SJSA1 (cell line): ENCODE measurements around the gene ADCY10. TPM values are rescaled to one million over a fixed set of nuclear protein-coding genes. Genes with fewer than 3 reads are reported as not detected.

Source experiments
- DNase-seq, 2 experiments: peaks; one replicate each; pipeline ENCODE4 v3.0.0-alpha.2; 2015 to 2020; ENCODE audit warnings: low spot score in 2 of 2, low read depth in 1 of 2
- H3K27ac ChIP-seq: fragments of 250-450 bp; sonication (Bioruptor Pico); 2 replicates; pipeline ENCODE4 v1.5.1; 2020; ENCODE audit warnings: mild to moderate bottlenecking, moderate library complexity
- H3K27me3 ChIP-seq: fragments of 250-450 bp; sonication (Bioruptor Pico); replicated peaks from 2 replicates; pipeline ENCODE4 v1.5.1; 2020; ENCODE audit warnings: mild to moderate bottlenecking, moderate library complexity
- H3K36me3 ChIP-seq: fragments of 250-450 bp; sonication (Bioruptor Pico); 2 replicates; pipeline ENCODE4 v1.5.1; 2020; ENCODE audit warnings: mild to moderate bottlenecking
- H3K4me1 ChIP-seq: fragments of 250-450 bp; sonication (Bioruptor Pico); replicated peaks from 2 replicates; pipeline ENCODE4 v1.6.1; 2021; ENCODE audit warnings: mild to moderate bottlenecking
- H3K4me3 ChIP-seq: fragments of 250-450 bp; sonication (Bioruptor Pico); 2 replicates; pipeline ENCODE4 v1.5.1; 2020; ENCODE audit warnings: mild to moderate bottlenecking
- H3K9me3 ChIP-seq: fragments of 250-450 bp; sonication (Bioruptor Pico); replicated peaks from 2 replicates; pipeline ENCODE4 v1.5.1; 2020; ENCODE audit warnings: mild to moderate bottlenecking
- total RNA-seq: library from RNA; depleted of rRNA; stranded (reverse); fragments of >200 nt; shearing (Covaris generic); gene quantifications from 2 replicates; pipeline ENCODE4 v1.2.3, GENCODE V29; 2014

ADCY10 gene
- total RNA-seq, 1 experiment from 2014 or later = not detected

GRCh38 chr1:167922023-167922422 is 8.1 kb upstream of the ADCY10 start:
- Histone ChIP-seq H3K27ac (no peak overlapping the region), H3K27me3 (no peaks in the 10 kb centered on the region), H3K9me3 (no peaks in the 10 kb centered on the region), H3K36me3 (0 out of 2 replicates have a peak, but pooled peaks cover 4% of the 10 kb centered on the region), H3K4me3 (no peak overlapping the region), H3K4me1 (no peaks in the 10 kb centered on the region)
- DNase-seq = no peak

DNA sequence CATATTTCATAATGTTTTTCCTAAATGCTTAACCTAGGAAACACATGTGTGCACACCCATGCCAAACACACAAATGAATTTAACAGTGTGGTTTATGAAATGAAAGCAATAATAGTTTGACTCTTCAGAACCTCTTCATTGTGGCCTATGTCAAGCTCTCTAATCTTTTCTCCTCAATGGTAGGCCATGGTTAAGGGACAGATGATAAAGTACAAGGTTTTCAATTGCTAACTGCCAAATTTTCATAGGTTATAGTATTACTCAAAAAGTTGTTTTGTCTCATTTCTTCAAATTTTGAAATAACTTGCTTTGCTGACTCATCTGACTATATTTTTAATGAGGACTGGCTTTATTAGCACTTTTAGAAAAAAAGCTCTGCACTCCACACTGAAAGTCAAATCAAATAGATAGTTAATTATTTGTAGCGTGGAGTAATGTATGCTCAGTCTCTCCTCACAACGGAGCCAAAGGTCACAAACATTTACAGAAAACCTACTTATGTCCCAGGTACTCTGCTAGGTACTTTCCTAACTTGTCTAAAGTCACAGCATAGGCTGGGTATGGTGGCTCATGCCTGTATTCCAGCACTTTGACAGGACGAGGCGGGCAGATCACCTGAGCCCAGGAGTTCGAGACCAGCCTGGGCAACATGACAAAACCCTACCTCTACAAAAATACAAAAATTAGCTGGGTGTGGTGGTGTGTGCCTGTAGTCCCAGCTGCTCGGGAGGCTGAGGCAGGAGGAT is 3.0 kb upstream of the ADCY10 start:
- H3K4me3 ChIP-seq = no peak overlapping the region
- H3K36me3 ChIP-seq = 0 out of 2 replicates have a peak, but pooled peaks cover 5% of the 10 kb centered on the region
- H3K27ac ChIP-seq = no peak overlapping the region
- DNase-seq = no peak
- no peaks in the 10 kb centered on the region for H3K9me3 ChIP-seq
- H3K27me3 ChIP-seq = no peaks in the 10 kb centered on the region
- H3K4me1 ChIP-seq = no peaks in the 10 kb centered on the region

DNA sequence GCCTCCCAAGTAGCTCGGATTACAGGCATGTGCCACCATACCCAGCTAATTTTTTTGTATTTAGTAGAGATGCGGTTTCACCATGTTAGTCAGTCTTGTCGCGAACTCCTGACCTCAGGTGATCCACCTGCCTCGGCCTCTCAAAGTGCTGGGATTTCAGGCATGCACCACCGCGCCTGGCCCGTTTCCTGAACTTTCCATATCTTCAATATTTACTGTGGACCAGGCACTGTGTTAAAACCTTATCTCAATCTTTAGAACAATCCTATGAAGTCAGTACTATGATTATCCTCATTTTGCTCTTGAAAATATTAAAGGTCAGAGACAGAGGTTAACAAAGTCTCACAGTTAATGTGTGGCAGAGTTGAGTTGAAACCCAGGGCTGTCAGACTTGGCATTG is 1.6 kb upstream of the ADCY10 start:
- H3K4me3 ChIP-seq = no peak overlapping the region

GRCh38 chr1:167912294-167912693 is 1.6 kb downstream of the ADCY10 start:
- Histone ChIP-seq H3K36me3 (0 out of 2 replicates have a peak, but pooled peaks cover 3% of the 10 kb centered on the region), H3K4me3 (no peak overlapping the region), H3K27me3 (no peaks in the 10 kb centered on the region), H3K4me1 (no peaks in the 10 kb centered on the region), H3K27ac (no peak overlapping the region), H3K9me3 (no peaks in the 10 kb centered on the region; the same call in 1 of the 2 replicates)
- DNase-seq = no peak

More for the DNA sequence above, 1.6 kb upstream of the ADCY10 start:
- H3K9me3 ChIP-seq = no peaks in the 10 kb centered on the region
- no peaks in the 10 kb centered on the region for H3K4me1 ChIP-seq
- 0 out of 2 replicates have a peak, but pooled peaks cover 5% of the 10 kb centered on the region for H3K36me3 ChIP-seq
- H3K27me3 ChIP-seq = no peaks in the 10 kb centered on the region
- H3K27ac ChIP-seq = no peak overlapping the region
- no peak for DNase-seq

- Histone ChIP-seq H3K4me1 (no peaks in the 10 kb centered on the region), H3K9me3 (no peaks in the 10 kb centered on the region; the same call in 1 of the 2 replicates), H3K4me3 (no peak overlapping the region), H3K27ac (no peak overlapping the region), H3K36me3 (no peaks in the 10 kb centered on the region), H3K27me3 (no peaks in the 10 kb centered on the region)
- no peak for DNase-seq
Measured at GRCh38 chr1:167911413-167911812, 2.5 kb downstream of the ADCY10 start.

DNA sequence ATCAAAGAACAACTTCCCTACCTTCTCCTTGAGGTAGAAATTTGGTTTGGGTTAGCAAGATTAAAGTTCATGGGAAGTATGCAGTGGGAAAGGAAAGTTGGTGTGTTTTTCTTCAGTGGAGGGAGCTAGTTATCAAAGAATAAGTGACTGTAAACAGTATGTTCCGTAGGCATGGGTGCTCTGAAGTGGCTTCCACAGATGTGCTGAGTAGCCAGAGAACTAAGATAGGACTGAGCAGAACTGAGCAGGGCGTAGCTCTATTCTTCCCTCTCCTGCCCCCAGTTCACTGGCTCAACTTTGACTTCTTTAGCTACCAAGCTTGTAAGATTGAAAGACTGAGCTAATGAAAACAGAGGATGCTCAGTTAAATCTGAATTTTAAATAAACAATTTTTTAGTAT is 3.4 kb downstream of the ADCY10 start:
- Histone ChIP-seq H3K27me3 (no peaks in the 10 kb centered on the region), H3K4me1 (peaks cover 1% of the 10 kb centered on the region; the same call in 1 of the 2 replicates), H3K9me3 (no peaks in the 10 kb centered on the region; the same call in 1 of the 2 replicates), H3K4me3 (no peak overlapping the region), H3K27ac (no peak overlapping the region), H3K36me3 (no peaks in the 10 kb centered on the region)
- no peak for DNase-seq

DNA sequence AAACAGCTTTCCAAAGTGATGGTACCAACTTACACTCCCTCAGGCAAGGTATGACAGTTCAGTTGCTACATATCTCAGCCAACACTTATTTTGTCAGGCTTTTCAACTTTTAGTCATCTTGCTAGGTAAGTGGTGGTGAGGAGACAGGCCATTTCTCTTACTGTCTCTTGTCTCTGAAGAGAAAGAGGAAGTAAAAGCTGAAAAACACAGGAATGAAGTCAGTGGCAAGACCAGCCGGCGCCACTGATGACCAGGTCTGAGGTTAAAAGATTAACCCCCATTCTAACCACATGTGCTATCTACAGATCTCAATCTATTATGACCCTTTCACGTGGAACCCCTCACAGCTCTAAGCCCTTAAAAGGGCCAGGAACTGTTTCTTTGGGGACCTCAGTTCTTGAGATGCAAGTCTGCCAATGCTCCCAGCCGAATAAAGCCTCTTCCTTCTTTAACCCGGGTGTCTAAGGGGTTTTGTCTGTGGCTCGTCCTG is 4.2 kb downstream of the ADCY10 start:
- no peak overlapping the region for H3K27ac ChIP-seq

DNA sequence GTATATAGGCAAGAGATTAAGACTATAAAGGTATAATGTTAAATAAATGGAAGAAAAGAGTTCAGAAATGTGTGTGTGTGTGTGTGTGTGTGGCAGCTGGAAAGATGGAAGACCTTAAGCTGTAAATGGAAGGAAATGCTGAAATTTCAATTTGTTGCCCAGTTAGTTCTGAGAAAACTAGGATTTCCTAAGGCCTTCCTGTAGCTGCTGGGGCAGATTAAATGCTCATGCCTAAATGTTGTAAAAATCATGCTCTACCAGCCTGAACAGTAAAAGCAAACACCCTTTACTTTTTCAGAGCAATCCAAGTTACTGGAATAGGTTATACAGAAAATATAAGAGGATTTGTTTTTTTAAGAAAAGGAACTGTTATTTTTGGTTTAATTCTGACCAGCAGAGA is 8.3 kb downstream of the ADCY10 start:
- Histone ChIP-seq H3K4me1 (peaks cover 16% of the 10 kb centered on the region), H3K27ac (no peak overlapping the region), H3K27me3 (no peaks in the 10 kb centered on the region), H3K4me3 (no peak overlapping the region), H3K9me3 (no peaks in the 10 kb centered on the region; the same call in 1 of the 2 replicates), H3K36me3 (no peaks in the 10 kb centered on the region)
- no peak for DNase-seq

More for the DNA sequence above, 4.2 kb downstream of the ADCY10 start:
- Histone ChIP-seq H3K4me3 (no peak overlapping the region), H3K9me3 (no peaks in the 10 kb centered on the region; the same call in 1 of the 2 replicates), H3K27me3 (no peaks in the 10 kb centered on the region), H3K4me1 (peaks cover 9% of the 10 kb centered on the region), H3K36me3 (no peaks in the 10 kb centered on the region)
- no peak for DNase-seq

GRCh38 chr1:167905182-167905581 is 8.8 kb downstream of the ADCY10 start:
- H3K27me3 ChIP-seq = no peaks in the 10 kb centered on the region
- no peak overlapping the region for H3K4me3 ChIP-seq
- DNase-seq = no peak
- no peaks in the 10 kb centered on the region for H3K36me3 ChIP-seq
- H3K4me1 ChIP-seq = peaks cover 16% of the 10 kb centered on the region
- no peaks in the 10 kb centered on the region; the same call in 1 of the 2 replicates for H3K9me3 ChIP-seq
- peak overlapping the region; percentile 16; the same call in 1 of the 2 replicates for H3K27ac ChIP-seq

DNA sequence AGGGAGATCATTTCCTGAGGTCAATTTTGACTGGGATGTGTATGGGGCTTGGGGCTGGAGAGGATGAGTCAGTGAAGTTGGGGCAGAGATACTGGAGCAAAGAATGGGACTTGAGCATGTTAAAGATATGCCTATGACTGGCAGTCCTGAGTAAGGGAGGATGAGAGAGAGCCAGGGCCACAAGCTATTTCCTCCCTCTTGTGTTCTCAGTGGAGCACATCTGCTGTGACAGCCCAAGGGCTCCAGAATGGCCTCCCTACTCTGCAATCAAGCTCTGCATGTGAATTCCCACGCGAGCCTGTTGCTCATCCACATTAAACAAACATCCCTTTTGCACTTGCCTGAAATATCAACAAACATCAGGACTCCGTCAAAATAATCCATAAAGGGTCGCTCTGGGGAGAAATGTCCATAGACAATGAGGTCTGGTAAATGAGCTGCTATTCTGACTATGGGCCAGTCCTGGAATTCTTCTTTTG is 9.2 kb downstream of the ADCY10 start:
- DNase-seq = peak; percentile 78 to 82
- H3K4me1 ChIP-seq = peaks cover 16% of the 10 kb centered on the region
- peak overlapping the region; percentile 16; the same call in 1 of the 2 replicates for H3K27ac ChIP-seq
- H3K4me3 ChIP-seq = no peak overlapping the region
- H3K27me3 ChIP-seq = no peaks in the 10 kb centered on the region
- H3K36me3 ChIP-seq = no peaks in the 10 kb centered on the region
- H3K9me3 ChIP-seq = no peaks in the 10 kb centered on the region; the same call in 1 of the 2 replicates

- H3K36me3 ChIP-seq = no peaks in the 10 kb centered on the region
- H3K27ac ChIP-seq = no peak overlapping the region
- no peaks in the 10 kb centered on the region for H3K9me3 ChIP-seq
- H3K27me3 ChIP-seq = no peaks in the 10 kb centered on the region
- H3K4me1 ChIP-seq = peaks cover 16% of the 10 kb centered on the region
- no peak for DNase-seq
- no peak overlapping the region for H3K4me3 ChIP-seq
Measured at GRCh38 chr1:167900907-167901306, 13.0 kb downstream of the ADCY10 start.

- Histone ChIP-seq H3K9me3 (no peaks in the 10 kb centered on the region), H3K36me3 (no peaks in the 10 kb centered on the region), H3K4me1 (peaks cover 2% of the 10 kb centered on the region), H3K4me3 (no peak overlapping the region), H3K27ac (no peak overlapping the region), H3K27me3 (no peaks in the 10 kb centered on the region)
- DNase-seq = no peak
Measured at GRCh38 chr1:167899253-167899681, 14.7 kb downstream of the ADCY10 start.

GRCh38 chr1:167898578-167899222 is 15.2 kb downstream of the ADCY10 start:
- Histone ChIP-seq H3K4me1 (no peaks in the 10 kb centered on the region), H3K4me3 (no peak overlapping the region), H3K36me3 (no peaks in the 10 kb centered on the region), H3K27me3 (no peaks in the 10 kb centered on the region), H3K27ac (no peak overlapping the region), H3K9me3 (no peaks in the 10 kb centered on the region)
- no peak for DNase-seq

- Histone ChIP-seq H3K9me3 (no peaks in the 10 kb centered on the region), H3K27me3 (no peaks in the 10 kb centered on the region), H3K27ac (no peak overlapping the region), H3K4me3 (no peak overlapping the region), H3K4me1 (no peaks in the 10 kb centered on the region), H3K36me3 (no peaks in the 10 kb centered on the region)
- no peak for DNase-seq
Measured at GRCh38 chr1:167893798-167894197, 20.1 kb downstream of the ADCY10 start.
